HG03159 (cell line): ENCODE data around the gene MAST2.
"Not testable (repeated sequence)": the region's sequence is repeated elsewhere in the genome, so short reads cannot be mapped to it uniquely, and the experiment has no call there.

Experiments
- ATAC-seq: cut with Tn5 transposase; IDR thresholded peaks from one replicate; pipeline ENCODE4 v1.9.1; 2021; ENCODE audit warnings: mild to moderate bottlenecking, moderate library complexity; ENCODE audit not compliant: unreplicated experiment

The MAST2 gene

GRCh38 chr1:46056325-46056724 is 252.9 kb downstream of the MAST2 start:
- no peak for ATAC-seq

- not testable (repeated sequence) for ATAC-seq
Observed at GRCh38 chr1:46057215-46057614, 253.8 kb downstream of the MAST2 start.

- no peak for ATAC-seq
Observed at GRCh38 chr1:46057781-46058180, 254.4 kb downstream of the MAST2 start.

- ATAC-seq = no peak
Observed at GRCh38 chr1:46058936-46059335, 255.5 kb downstream of the MAST2 start.

GRCh38 chr1:46061146-46061545 is 257.7 kb downstream of the MAST2 start:
- ATAC-seq = no peak

- no peak for ATAC-seq
Observed at GRCh38 chr1:46062651-46063319, 259.4 kb downstream of the MAST2 start.

- no peak for ATAC-seq
Observed at GRCh38 chr1:46064708-46065107, 261.3 kb downstream of the MAST2 start.

- ATAC-seq = no peak
Observed at GRCh38 chr1:46065405-46065804, 262.0 kb downstream of the MAST2 start.

GRCh38 chr1:46067652-46068051 is 264.2 kb downstream of the MAST2 start:
- ATAC-seq = no peak

GRCh38 chr1:46068525-46068924 is 265.1 kb downstream of the MAST2 start:
- no peak for ATAC-seq

GRCh38 chr1:46070164-46070814 is 266.9 kb downstream of the MAST2 start:
- ATAC-seq = no peak

GRCh38 chr1:46072975-46073374 is 269.6 kb downstream of the MAST2 start:
- ATAC-seq = no peak

GRCh38 chr1:46076343-46076742 is 272.9 kb downstream of the MAST2 start:
- no peak for ATAC-seq

GRCh38 chr1:46077644-46078043 is 274.2 kb downstream of the MAST2 start:
- no peak for ATAC-seq

- no peak for ATAC-seq
Observed at GRCh38 chr1:46080257-46080656, 276.8 kb downstream of the MAST2 start.

- ATAC-seq = no peak
Observed at GRCh38 chr1:46081206-46081605, 277.8 kb downstream of the MAST2 start.

- ATAC-seq = no peak
Observed at GRCh38 chr1:46081619-46082018, 278.2 kb downstream of the MAST2 start.

GRCh38 chr1:46083579-46083978 is 280.2 kb downstream of the MAST2 start:
- no peak for ATAC-seq

GRCh38 chr1:46084553-46085451 is 281.4 kb downstream of the MAST2 start:
- ATAC-seq = no peak
